GM10847 (cell line): ENCODE measurements around the gene PPFIA3.

Source experiments
- POLR2A ChIP-seq: IDR thresholded peaks from 2 replicates; pipeline ENCODE4 v1.6.1; 2011; ENCODE audit not compliant: insufficient read length; ENCODE audit errors: extremely low read depth

The PPFIA3 gene

GRCh38 chr19:49128545-49129237 lies 9.3 kb downstream of the PPFIA3 start:
- no peak for TF ChIP-seq POLR2A

DNA sequence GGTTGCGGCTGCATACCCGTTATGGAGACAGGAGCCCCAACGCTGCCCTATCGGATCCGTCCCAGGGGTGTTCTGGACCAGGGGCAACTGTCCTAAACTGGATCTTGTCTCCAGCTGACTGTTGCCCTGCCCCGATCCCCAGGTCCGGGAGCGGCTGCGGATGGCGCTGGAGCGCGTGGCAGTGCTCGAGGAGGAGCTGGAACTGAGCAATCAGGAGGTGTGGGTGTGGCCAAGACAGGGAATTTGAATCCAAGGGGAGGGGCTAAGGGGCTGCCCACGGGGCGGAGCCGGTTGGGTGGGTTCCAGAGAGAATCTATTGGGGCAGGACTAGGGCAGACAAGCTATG lies 9.9 kb downstream of the PPFIA3 start:
- TF ChIP-seq POLR2A = no peak

GRCh38 chr19:49130325-49130724 lies 11.0 kb downstream of the PPFIA3 start:
- TF ChIP-seq POLR2A = no peak

GRCh38 chr19:49132974-49133609 lies 13.7 kb downstream of the PPFIA3 start:
- TF ChIP-seq POLR2A = no peak

- no peak for TF ChIP-seq POLR2A
Observed at GRCh38 chr19:49133621-49134454, 14.5 kb downstream of the PPFIA3 start.

DNA sequence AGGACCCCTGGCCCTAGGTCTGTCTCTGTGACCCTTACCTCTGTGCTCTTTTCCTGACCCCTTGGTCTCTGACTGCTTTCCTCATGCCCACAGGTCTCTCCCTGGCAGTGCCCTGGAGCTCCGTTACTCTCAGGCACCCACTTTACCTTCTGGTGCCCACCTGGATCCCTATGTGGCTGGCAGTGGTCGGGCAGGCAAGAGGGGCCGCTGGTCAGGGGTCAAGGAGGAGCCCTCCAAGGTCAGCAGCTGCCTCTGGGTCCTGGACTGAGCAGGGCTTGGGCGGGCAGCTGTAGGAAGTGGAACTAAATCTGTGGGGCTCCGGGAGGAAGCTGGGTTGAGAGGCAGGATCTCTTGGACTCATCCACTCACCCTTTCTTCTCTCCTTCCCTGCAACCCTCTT lies 16.3 kb downstream of the PPFIA3 start:
- TF ChIP-seq POLR2A = no peak

DNA sequence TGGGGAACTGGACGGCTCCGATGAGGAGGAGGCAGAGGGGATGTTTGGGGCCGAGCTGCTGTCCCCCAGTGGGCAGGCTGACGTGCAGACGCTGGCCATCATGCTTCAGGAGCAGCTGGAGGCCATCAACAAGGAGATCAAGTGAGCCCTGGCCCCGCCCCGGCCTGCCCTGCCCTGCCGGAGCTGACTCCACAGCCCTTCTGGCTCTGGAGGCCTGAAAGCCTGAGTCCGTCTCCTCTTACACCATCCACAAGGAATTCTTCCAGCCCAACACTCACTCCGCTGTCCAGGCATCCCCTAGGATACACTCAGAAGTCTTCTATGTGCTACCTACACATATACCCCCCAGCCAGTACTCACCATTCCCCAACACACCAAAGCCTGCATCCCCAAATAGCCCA lies 17.4 kb downstream of the PPFIA3 start:
- no peak for TF ChIP-seq POLR2A

DNA sequence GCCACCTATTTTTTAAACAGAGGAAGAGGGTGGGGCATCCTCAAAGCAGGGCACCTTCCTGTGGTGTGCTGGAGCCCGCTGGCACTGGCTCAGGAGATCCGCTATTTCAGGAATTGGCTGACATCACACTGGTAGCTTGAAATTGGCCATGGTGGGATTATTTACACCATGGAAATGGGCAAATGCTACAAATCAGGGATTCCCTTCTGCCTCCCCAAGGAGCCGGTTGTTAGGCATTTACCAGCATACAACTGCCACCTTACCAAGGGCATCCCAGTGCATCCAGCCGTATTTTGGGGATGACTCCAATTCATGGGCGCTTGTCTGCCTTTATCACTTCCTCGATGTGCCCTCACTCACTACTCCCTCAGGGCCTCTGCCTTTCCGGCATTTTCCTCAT lies 21.6 kb downstream of the PPFIA3 start:
- no peak for TF ChIP-seq POLR2A

GRCh38 chr19:49141352-49141751 lies 22.0 kb downstream of the PPFIA3 start:
- no peak for TF ChIP-seq POLR2A

DNA sequence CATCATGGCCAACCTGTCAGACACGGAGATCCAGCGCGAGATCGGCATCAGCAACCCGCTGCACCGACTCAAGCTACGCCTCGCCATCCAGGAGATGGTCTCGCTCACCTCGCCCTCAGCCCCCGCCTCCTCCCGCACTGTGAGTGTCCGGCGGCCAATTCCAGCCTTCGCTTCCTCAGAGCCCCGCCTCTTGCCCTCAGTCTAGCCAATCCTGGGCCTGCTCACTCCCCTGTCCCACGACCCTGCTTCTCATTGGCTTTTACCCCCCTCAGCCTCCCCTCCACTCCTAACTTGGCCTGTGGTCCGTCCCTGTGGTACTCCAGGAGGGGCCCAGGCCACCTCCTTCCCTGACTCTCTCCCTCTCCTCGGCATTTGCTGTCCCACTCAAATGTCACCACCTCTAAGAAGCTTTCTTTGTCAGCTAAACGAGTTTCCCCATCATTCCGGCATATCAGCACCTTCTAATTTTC lies 23.6 kb downstream of the PPFIA3 start:
- no peak for TF ChIP-seq POLR2A

DNA sequence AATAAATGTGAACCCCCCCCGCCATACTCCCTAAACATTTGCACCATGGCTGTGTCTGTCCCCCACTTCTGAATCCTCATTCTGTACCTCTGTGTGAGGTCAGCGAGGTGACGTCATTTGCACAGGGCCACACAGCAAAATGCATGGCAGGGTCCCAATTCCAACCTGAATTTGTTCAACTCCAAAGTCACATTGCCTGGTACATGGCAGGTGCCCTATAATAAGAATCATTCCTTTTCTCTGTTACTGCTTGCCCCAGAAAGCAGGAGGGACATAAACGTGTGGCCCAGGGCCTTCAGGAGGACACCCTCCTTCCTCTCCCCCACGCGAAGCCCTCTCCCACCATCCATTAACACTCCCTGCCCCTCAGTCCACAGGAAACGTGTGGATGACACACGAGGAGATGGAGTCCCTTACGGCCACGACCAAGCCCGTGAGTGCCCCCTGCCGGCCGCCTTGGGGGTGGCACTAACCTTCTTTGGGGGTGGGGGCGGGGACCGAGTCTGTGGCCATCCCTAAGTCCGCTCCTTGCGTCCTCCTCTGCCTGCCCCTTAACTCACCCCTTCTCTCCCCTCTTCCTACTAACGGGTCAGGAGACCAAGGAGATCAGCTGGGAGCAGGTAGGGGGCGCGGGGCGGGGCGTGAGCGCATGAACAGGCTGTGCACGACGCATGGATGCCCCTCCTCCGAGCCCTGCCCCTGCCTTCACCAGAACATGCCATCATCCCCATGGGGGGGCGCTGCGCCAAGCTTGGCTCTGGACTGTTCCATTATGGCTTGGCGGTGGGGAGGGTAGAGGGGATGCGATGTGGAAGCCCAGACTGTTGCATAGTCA lies 26.4 kb downstream of the PPFIA3 start:
- no peak for TF ChIP-seq POLR2A

DNA sequence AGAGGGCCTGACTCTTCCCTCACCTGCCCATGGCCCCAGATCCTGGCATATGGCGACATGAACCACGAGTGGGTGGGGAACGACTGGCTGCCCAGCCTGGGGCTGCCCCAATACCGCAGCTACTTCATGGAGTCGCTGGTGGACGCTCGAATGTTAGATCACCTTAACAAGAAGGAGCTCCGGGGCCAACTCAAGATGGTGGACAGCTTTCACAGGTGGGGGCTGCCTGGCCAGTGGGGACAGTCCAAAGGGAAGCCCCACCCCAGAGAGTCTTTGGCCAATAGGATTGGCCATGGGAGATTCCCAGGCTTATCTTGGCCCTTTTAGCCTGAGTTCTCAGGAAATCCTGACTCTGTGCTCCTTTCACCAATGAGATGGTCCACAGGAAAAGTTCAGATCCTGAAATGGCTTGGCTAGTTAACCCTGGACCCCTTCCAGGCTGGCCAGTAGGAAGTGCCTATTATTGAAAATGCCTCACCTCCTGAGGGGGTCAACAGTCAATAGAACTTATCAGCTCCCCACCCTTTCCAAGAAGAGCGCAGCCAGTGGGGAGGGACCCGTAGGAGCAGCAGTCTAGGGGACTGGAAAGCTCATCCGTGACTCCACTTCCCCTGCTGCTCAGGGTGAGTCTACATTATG lies 28.8 kb downstream of the PPFIA3 start:
- no peak for TF ChIP-seq POLR2A

DNA sequence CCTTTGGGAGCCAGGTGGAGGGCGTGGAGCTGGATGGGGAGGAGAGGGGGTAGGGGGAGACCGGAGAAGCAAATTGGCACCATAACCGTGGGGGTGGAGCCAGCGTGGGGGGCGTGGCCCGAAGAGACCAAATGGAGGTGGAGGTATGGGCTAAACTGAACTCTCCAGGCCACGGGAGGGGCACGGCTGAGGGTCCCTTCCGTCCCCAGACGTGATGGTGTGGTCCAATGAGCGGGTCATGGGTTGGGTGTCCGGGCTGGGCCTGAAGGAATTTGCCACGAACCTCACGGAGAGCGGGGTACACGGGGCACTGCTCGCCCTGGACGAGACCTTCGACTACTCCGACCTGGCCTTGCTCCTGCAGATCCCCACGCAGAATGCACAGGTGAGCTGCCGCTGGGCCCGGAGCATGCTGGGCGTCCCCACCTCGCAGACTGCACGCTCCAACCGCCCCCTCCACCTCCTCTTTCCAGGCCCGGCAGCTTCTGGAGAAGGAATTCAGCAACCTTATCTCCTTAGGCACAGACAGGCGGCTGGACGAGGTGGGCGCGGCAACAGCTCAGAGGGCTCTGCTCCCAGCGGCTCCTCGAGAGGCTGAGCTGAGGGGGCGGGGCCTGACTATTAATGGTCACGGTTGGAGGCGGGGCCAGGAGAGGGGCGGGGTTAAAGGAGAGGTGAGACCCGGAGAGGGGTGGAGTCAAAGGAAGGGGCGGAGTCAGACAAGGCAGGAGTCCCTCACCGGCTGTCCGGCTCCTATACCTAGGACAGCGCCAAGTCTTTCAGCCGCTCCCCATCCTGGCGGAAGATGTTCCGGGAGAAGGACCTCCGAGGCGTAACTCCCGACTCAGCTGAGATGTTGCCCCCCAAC lies 29.7 kb downstream of the PPFIA3 start:
- TF ChIP-seq POLR2A = no peak

- no peak for TF ChIP-seq POLR2A
Observed at GRCh38 chr19:49149652-49150105, 30.3 kb downstream of the PPFIA3 start.
